CD4-positive, alpha-beta T cell treated with Interleukin-21 for 1 hour (primary cell): ENCODE results near the gene PTCHD1.
A peak's percentile ranks its signal among the peaks of the same experiment; 100 is the strongest.

Source experiments
- DNase-seq: peaks from one replicate; pipeline ENCODE4 v3.0.0-alpha.2; 2020

PTCHD1 gene

GRCh38 chrX:23334848-23335599 is at the start of gene PTCHD1:
Gene PTCHD1 (plus strand): TSS chrX:23334849. CDS start chrX:23334876, 27 bp downstream.
- no peak for DNase-seq

- DNase-seq: no peak
These were observed 47.9 kb upstream of the PTCHD1 start for GRCh38 chrX:23286731-23287130.

GRCh38 chrX:23287191-23287725 is 47.4 kb upstream of the PTCHD1 start:
- no peak for DNase-seq

DNA sequence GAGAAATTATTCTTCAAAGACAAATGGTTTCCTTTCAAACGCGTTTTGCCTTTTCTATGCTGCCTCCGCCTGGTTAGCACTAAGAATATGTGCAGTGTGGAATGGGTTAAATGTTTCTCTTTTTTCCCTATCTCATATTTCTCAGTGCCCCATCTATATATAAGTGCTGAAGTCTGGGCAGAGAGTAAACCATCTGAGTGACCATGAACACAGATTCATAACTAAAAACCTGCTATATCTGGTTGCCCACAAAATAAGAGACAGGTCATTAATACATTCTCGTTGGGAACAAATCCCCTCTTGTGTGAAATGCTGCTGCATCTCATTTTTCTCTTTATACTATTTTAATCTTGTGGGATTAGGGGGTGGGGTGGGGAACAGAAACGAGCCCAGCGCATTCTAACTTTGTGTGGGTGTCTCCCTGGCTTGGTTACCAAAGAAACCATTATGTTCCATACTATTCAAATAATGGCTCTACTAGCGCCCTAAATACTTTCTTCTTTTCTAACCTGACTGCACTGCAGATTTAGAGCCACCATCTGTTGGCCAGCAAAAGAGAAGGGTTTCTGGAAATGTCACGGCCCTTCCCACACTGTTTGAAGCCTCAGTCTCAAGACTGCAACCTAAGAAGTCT is 42.2 kb upstream of the PTCHD1 start:
- no peak for DNase-seq

GRCh38 chrX:23292988-23293651 is 41.5 kb upstream of the PTCHD1 start:
- DNase-seq: no peak

DNA sequence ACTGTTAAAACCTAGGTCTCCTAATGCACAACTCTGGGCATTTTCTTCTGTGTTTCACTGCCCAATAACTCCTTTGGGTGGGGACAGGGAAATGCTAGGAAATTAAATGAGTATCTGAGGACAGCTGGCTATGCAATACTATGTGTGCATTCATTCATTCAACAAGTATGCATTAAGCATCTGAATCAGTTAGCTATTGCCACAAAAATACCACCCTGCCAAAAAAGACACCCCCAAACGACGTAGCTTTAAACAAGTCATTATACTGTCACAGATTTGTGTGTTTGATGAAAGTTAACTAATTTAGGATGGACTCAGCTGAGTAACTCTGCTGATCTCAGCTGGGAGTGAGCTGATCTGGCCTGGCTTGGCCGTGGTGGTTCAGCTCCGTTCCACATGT is 29.8 kb upstream of the PTCHD1 start:
- no peak for DNase-seq

DNA sequence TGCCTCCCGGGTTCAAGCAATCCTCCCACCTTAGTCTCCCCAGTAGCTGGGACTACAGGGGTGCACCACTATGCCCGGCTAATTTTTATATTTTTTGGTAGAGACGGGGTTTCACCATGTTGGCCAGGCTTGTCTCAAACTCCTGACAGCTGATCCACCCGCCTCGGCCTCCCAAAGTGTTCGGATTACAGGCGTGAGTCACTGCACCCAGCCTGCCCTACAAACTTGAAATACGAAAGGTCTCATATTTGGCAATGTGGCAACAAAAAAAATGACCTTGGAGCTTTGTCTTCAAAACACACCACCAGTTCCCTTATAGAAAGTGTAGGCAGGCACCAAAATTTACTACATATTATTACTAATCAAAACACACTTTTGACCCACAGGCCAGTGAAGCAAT is 22.9 kb upstream of the PTCHD1 start:
- DNase-seq: no peak

GRCh38 chrX:23312136-23312535 is 22.5 kb upstream of the PTCHD1 start:
- DNase-seq: no peak

- peak; percentile 2 for DNase-seq
These were observed 16.6 kb upstream of the PTCHD1 start for GRCh38 chrX:23317799-23318724.

DNA sequence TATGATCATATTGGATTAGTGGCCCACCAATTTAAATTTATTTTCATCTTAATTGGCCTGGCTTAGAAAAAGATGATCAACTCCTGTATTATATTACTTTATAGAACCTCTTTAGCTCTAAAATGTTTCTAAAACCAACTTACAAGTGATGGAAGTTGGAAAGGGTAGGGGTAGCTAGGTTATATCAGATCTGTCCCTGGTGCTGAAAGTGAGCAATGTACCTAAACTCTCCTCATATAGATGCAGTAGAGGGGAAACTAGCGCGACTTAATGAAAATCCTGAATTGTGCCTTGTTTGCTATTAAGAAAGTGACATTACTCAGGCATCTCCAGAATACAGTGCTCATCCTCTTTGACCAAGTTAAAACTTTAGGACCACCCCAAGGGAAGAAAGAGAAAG is 7.5 kb upstream of the PTCHD1 start:
- DNase-seq: no peak

GRCh38 chrX:23331701-23332100 is 2.9 kb upstream of the PTCHD1 start:
- no peak for DNase-seq

DNA sequence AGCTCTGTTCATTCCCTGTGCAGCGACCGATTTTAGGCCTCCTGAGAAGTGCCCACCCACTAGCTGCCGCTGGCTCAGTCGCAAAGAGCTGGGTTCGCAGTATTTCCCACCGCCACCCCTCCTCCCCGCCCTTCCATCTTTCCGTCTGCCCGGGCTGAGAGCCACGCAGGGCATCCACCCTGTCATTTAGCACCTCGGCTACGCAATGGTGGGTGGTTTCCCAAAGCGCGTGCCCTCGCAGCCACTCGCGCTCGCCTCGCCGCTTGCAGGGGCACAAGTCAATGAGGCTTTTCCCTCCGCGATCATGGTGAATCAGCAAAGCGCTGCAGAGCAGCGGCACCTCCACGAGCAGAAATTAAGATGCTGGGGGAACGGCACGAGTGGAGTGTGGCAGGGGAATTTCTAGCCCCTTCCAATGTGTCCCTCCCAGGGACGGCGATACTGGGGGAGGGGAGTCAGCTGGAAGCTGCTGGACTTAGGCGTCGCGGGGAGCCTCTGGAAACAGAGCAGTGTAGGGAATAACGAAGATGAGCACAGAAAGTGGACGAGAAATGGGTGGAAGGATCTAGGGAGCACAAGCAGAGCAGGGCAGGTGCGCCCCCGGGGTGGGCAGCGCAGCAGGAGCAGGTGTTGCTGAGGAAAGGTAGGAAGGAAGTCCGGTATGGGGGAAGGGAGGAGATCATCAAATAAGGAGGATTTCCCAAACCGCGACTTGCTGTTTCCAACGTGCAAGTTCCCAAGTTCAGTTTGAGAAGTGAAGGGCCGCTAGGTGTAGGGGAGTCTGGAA is 2.4 kb upstream of the PTCHD1 start:
- DNase-seq: no peak

- no peak for DNase-seq
These were observed 1.5 kb upstream of the PTCHD1 start for GRCh38 chrX:23332888-23333821.

GRCh38 chrX:23333842-23334520 is 668 bp upstream of the PTCHD1 start:
- DNase-seq: no peak

- DNase-seq: no peak
These were observed 165 bp upstream of the PTCHD1 start for GRCh38 chrX:23334521-23334847.

- DNase-seq: no peak
These were observed 3.7 kb downstream of the PTCHD1 start for GRCh38 chrX:23338334-23338733.

- no peak for DNase-seq
These were observed 6.8 kb downstream of the PTCHD1 start for GRCh38 chrX:23341452-23341851.

DNA sequence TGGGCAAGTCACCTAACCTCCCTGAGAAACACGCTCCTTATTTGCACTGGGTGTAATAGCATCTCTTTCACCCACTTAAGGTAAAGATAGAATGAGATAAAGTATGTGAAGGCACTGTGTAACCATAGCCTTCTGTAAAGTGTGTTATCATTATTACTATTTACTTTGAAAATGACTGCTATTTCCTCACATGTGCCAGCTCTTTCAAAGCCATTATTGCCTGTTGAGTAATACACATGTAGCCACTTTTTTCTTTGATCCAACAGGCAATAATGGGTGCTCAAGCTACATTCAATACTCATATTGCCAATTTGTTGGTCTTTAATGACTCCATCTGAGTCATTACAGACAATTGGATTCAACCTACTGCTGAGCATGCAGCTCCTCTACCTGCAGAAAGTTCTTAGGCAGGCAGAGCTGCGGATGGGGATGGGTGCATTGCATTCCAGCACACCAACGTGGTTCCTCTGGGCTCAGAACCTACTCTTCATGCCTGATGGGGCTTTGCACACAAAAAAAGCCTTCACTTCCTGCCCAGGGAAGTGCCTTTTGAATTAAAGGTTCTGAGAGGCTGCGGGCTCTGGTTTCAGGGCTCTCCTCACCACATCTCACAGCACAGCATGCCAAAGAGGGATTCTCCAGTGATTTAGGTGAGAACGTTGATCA is 9.7 kb downstream of the PTCHD1 start:
- no peak for DNase-seq

- no peak for DNase-seq
These were observed 10.2 kb downstream of the PTCHD1 start for GRCh38 chrX:23344904-23345271.

DNA sequence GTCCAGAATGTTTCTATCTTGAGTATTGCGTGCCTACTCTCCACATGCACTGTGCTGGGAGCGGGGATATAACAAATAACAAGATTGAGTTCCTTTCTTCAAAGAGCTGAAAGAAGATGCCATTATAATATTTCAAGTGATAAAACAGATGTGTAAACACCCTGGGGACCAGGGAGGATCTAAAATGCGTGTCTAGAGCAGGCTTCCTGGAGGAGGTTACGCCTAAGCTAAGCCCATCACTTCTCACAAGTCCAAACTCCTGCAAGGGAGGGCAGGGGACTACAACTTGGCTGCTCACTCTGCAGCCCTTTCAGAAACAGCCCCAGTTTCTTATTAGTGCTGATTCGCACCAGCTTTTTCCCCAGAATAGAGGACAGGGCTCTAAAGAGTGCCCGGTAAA is 21.5 kb downstream of the PTCHD1 start:
- no peak for DNase-seq
